HG02943 (cell line): ENCODE results near the gene MTFMT.

Source experiments
- ATAC-seq: cut with Tn5 transposase; IDR thresholded peaks from one replicate; pipeline ENCODE4 v1.9.1; 2021; ENCODE audit warnings: mild to moderate bottlenecking, low read depth, moderate library complexity; ENCODE audit not compliant: unreplicated experiment

The MTFMT gene

GRCh38 chr15:64989416-64990167 lies 39.8 kb downstream of the MTFMT start, which contains the start of gene SPG21:
Gene SPG21 (minus strand): TSS chr15:64989914. CDS start chr15:64983569, 6,345 bp downstream.
- ATAC-seq: peak; percentile 94

- no peak for ATAC-seq
Observed at GRCh38 chr15:64987136-64987535, 42.3 kb downstream of the MTFMT start.

DNA sequence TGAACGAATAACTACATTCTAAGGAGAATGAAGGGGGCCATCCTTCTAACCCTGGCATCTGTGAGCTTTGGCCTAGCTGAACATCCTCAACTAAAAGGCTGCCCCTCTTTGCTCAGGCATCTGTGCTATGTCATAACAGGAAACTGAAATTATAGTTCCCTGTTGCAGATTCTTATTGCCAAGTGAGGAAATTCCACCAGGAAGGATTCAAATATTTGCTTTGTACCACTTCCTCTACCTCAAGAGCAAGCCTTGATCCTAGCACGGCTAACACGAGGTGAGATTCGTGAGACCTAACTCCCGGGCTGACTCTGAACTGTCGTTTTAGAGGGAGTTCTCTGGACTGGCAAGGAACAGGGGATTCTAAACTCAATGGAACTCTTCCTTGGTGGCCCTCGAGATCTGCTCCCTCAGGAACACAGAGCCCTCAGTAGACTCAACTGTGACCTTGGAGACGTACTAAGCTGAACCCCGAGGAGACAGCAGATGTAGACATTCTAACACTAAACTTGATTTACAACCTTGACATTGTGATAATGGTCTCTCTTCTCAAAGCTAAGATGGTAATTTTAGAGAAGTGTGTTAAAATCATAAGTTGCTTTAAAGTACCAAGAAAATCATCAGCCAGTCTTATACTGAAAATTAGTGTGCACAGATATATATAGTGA lies 43.9 kb downstream of the MTFMT start:
- no peak for ATAC-seq

GRCh38 chr15:64982472-64982871 lies 47.0 kb downstream of the MTFMT start:
- ATAC-seq: no peak

DNA sequence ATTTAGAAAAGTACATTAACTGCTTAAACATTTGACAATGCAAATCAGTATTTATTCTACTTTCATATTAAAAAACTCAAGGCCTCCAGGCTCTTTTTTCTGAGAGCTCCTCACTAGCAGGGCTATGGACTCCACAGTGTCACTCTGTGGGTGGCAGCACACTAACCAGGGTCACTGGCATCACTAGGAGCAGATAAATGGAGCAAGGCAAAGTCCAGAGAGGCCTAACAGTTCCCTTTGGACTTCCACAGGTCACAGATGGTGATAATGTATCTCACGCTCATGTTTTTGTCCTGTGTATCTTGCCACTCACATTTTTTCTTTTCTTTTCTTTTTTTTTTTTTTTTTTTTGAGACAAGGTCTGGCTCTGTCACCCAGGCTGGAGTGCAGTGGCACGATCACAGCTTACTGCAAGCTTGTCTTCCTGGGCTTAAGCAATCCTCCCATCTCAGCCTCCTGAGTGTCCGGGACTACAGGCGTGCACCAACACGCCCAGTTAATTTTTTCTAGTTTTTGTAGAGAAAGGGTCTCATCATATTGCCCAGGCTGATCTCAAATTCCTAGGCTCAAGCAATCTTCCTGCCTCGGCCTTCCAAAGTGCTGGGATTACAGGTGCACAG lies 47.5 kb downstream of the MTFMT start:
- no peak for ATAC-seq

- no peak for ATAC-seq
Observed at GRCh38 chr15:64979252-64979710, 50.2 kb downstream of the MTFMT start.

DNA sequence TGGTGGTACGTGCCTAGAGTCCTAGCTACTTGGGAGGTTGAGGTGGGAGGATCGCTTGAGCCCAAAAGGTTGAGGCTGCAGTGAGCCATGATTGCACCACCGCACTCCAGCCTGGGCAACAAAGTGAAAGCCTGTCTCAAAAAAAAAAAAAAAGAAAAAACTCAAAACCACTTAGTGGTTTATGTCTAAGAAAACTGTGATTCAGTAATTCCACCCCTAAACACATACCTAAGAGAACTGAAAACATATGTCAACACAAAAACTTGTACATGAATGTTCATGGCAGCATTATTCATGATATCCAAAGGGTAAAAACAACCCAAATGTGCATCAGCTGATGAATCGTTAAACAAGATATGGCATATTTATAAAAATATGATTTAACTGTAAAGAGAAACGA lies 54.0 kb downstream of the MTFMT start:
- no peak for ATAC-seq

DNA sequence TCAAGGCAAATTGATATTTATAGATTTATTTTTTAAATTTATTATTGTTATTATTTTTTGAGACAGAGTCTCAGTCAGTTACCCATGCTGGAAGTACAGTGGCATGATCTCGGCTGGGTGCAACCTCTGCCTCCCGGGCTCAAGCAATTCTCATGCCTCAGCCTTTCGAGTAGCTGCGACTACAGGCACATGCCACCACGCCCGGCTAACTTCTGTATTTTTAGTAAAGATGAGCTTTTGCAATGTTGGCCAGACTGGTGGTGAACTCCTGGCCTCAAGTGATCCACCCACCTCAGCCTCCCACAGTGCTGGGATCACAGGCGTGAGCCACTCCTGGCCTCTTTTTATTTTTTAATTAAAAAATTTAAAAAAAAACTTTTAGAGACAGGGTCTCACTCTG lies 58.7 kb downstream of the MTFMT start:
- no peak for ATAC-seq

GRCh38 chr15:64969401-64969800 lies 60.0 kb downstream of the MTFMT start:
- ATAC-seq: no peak

- ATAC-seq: no peak
Observed at GRCh38 chr15:64961013-64961412, 68.4 kb downstream of the MTFMT start.

GRCh38 chr15:64960153-64960552 lies 69.3 kb downstream of the MTFMT start:
- ATAC-seq: no peak

- ATAC-seq: no peak
Observed at GRCh38 chr15:64959128-64959527, 70.3 kb downstream of the MTFMT start.

DNA sequence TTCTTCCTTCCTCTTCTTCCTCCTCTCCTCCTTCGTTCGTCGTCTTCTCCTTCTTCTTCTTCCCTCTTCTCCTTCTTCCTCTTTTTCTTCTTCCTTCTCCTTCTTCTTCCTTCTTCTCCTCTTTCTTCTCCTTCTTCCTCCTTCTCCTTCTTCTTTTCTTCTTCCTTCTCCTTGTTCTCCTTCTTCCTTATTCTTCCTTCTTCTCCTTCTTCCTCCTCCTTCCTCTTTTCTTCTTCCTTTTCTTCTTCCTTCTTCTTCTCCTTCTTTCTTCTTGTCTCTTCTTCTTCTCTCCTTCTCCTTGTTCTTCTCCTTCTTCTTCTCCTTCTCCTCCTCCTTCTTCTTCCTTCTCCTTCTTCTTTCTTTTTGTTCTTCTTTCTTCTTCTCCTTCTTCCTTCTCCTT lies 75.0 kb downstream of the MTFMT start:
- ATAC-seq: no peak

GRCh38 chr15:64951777-64952418 lies 77.5 kb downstream of the MTFMT start:
- no peak for ATAC-seq
